HG02981 (cell line): Measurements from ENCODE around the gene SRSF8.
"Not testable (repeated sequence)": the region's sequence is repeated elsewhere in the genome, so short reads cannot be mapped to it uniquely, and the experiment has no call there.

Experiments used
- ATAC-seq: cut with Tn5 transposase; IDR thresholded peaks from one replicate; pipeline ENCODE4 v1.9.1; 2021; ENCODE audit warnings: mild to moderate bottlenecking, moderate library complexity; ENCODE audit not compliant: unreplicated experiment

Gene SRSF8

GRCh38 chr11:95093548-95093947, 26.8 kb downstream of the SRSF8 start:
- ATAC-seq = no peak

GRCh38 chr11:95095858-95096587, 29.3 kb downstream of the SRSF8 start:
- peak; percentile 85 for ATAC-seq

DNA sequence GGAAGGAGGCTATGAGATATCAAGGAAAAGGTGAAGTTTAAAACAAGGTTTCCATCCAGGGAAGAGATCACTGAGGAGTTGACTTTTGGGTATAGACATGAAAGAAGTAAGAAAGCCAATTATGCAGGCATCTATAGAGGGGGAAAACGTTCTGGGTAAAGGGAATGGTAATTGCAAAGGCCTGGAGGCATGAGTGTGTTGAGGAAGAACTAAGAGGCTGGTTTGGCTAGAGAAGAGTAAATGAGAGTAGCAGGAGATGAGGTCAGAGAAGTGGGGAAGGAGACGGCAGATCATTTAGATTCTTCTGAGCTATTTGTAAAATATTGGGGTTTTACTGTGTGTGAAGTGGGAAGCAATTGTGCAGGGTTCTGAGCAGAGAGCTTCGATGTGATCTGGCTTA, 30.5 kb downstream of the SRSF8 start:
- no peak for ATAC-seq

- no peak for ATAC-seq
These were observed 32.1 kb downstream of the SRSF8 start for GRCh38 chr11:95098826-95099225.

GRCh38 chr11:95100191-95100648, 33.5 kb downstream of the SRSF8 start:
- ATAC-seq = no peak

GRCh38 chr11:95100856-95101507, 34.3 kb downstream of the SRSF8 start:
- no peak for ATAC-seq

GRCh38 chr11:95101935-95102334, 35.2 kb downstream of the SRSF8 start:
- ATAC-seq = no peak

DNA sequence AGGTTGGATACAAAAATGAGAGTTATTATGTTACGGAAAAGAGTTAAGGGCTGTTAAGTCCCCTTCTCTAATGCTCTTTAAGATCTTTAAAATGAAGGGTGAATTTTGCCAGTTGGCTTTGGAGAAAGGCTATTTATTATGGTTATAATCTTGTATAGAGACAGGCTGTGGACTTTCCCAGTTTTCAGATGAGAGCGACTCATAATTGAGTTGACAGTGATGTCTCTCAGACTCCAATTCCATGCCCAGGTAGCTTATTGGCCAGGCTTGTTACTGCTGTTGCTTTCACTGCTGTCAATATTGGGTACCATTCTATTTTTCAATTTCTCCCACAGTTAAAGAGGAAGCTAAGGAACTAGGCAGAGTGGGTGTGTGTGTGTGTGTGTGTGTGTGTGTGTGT, 36.0 kb downstream of the SRSF8 start:
- no peak for ATAC-seq

- no peak for ATAC-seq
These were observed 37.0 kb downstream of the SRSF8 start for GRCh38 chr11:95103701-95104100.

GRCh38 chr11:95104121-95104830, 37.6 kb downstream of the SRSF8 start:
- ATAC-seq = no peak

DNA sequence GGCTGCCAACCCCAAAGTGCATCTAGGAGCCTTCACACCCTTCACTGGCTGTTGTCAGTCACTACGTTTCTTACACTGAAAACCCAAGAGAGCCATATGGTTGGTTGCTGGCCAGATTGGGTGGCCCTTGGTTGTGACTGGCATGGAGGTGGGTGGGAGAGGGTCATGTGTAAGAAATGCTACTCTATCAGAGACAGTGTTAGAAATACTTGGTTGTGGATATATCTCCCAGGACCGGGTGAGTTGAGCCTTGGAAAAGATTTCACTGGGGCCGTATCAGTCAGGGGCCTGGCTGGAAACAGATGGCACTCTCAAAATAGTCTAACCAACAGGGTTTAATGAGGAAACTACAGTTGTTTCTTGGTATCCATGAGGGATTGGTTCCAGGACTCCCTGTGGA, 38.1 kb downstream of the SRSF8 start:
- ATAC-seq = no peak

- no peak for ATAC-seq
These were observed 41.5 kb downstream of the SRSF8 start for GRCh38 chr11:95108159-95108611.

GRCh38 chr11:95108671-95109551, 42.2 kb downstream of the SRSF8 start:
- ATAC-seq = no peak

DNA sequence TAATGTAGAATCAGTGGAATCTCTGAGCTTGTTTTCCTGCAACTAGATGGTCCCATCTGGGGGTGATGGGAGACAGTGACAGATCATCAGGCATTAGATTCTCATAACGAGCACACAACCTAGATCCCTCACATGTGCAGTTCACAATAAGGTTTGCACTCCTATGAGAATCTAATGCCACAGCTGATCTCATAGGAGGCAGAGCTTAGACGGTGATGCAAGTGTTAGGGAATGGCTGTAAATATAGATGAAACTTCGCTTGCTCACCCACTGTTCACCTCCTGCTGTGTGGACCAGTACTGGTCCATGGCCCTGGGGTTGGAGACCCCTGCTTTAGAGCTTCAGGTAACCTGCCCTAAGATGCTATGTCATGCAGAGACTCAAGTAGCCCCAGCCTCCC, 44.8 kb downstream of the SRSF8 start:
- ATAC-seq = not testable (repeated sequence)

- ATAC-seq = no peak
These were observed 45.3 kb downstream of the SRSF8 start for GRCh38 chr11:95111923-95112540.

GRCh38 chr11:95115597-95115996, 48.9 kb downstream of the SRSF8 start:
- no peak for ATAC-seq

DNA sequence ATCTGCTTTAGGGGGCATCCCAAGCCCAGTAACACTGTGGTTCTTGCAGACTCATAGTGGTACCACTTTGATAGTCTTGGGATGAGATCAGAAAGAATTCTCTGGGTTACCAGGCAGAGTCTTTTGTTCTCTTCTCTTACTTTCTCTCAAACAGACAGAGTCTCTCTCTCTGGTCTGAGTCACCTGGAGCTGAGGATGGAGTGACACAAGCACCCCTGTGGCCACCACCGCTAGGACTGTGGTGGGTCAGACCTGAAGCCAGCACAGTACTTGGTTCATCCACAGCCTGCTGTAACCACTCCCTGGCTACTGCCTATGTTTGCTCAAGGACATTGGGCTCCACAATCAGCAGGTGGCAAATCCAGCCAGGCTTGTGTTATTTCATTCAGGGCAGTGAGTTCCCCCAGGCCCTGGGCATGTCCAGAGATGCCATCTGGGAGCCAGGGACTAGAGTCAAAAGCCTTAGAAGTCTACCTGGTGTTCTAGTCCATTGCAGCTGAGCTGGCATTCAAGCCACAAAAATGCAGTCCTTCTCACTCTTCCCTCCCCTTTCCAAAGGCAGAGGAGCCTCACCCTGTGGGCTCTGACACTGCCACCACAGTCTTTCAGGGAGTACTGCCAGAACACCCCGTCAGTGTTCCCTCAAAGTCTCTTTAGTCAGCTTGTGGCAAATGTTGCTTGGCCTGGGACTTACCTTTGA, 52.8 kb downstream of the SRSF8 start:
- ATAC-seq = peak; percentile 59
